RCC 7860 (cell line): ENCODE measurements around the gene CWH43.
"Not testable (repeated sequence)": the region's sequence is repeated elsewhere in the genome, so short reads cannot be mapped to it uniquely, and the experiment has no call there.

ENCODE experiments used
- DNase-seq: peaks from one replicate; pipeline ENCODE4 v3.0.0-alpha.2; 2015; ENCODE audit warnings: low spot score
- FAIRE-seq: peaks from 2 replicates; lab custom pipeline; 2012; peaks lifted over from hg19 to GRCh38; lab: Jason Lieb, UNC

CWH43 gene

DNA sequence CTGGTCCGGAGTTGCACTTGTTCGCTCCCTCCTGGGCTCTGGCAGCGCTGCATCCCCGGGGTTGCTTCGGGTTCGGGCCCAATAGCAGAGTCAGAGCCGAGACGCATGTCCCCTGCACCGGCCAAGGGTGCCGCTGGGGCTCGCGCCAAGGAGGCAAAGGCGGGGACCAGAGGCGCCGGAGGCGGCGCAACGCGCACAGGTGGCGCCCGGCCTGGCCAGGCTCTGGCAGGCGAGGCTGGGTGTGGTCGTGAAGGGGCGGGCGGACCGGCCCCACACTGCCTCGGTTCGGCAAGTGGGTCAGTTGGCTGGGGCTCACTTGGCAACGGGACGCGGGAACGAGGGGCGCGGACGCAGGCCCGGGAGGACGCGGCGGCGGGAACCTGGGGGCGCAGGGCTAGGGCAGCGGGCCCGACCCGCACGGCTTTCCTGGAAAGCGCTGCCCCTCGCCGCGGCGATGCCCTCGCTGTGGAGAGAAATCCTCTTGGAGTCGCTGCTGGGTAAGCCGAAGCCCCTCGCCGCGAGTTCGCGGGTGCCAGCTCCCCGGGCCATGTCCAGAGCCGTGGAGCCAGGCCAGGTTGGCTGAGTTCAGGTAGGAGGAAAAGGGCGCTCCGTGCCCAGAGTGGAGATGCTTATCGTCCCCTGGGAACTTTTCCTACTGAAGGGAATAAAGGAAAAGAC is at the start of gene CWH43:
Gene CWH43 (plus strand): TSS at position 300 of the 678 bp plus-strand sequence. CDS start 155 bp downstream, at position 455.
- no peak for FAIRE-seq

DNA sequence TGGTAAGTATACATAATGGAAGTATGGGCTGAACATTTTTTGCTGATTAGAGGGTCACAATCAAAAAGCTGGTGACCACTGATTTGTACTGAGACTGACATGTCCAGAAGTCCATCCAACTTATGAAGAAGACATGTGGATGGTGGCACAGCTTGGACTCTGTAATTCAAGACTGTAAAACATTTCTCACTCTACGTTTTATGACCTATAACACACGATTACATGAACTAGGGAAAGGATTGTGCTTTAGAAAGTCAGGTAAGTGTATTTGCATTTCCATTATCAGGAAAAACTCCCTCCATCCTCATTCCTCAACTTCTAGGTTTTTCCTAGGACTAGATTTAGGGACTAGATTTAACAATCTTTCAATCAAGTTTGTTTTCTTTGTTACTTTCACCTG is 49.0 kb upstream of the CWH43 start:
- DNase-seq = no peak
- no peak for FAIRE-seq

More for the DNA sequence above, at the start of gene CWH43:
- DNase-seq = no peak

DNA sequence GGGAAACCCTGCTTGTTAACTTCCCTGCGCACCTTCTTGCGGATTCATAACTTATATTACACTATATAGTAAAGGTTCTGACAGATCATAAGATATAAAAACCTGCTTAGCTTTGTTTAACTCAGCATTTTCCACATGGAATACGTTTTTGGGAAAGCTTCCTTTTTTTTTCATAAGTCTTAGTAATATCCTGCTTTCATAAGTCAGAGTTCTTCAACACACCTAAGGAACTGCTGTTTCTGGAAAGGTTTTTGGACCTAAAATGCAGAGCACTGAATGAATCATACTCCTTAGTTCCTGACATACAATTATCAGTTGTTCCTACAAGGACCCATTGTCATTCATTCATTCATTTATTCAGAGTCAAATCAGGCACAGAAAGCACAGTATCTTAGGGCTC is 47.2 kb upstream of the CWH43 start:
- no peak for FAIRE-seq
- no peak for DNase-seq

DNA sequence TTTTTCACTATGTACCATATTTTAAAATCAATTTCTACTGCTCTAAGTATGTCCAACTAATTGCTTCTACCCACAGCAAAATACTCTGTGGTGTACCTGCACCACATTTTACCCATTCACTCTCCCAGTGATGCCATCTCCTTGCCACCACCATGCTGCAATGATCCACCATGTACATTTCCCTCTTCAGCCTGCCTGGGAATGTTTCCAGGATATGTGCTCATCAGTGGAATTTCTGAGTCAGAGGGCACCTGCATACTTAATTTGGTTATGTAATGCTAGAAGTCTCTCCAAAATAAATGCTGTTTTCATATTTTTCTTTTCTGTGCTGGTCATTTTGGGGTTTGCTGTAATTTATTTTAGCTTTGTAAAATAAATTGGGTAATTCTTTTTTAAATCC is 46.3 kb upstream of the CWH43 start:
- peak; percentile 88 for DNase-seq
- peak; percentile 94 for FAIRE-seq

DNA sequence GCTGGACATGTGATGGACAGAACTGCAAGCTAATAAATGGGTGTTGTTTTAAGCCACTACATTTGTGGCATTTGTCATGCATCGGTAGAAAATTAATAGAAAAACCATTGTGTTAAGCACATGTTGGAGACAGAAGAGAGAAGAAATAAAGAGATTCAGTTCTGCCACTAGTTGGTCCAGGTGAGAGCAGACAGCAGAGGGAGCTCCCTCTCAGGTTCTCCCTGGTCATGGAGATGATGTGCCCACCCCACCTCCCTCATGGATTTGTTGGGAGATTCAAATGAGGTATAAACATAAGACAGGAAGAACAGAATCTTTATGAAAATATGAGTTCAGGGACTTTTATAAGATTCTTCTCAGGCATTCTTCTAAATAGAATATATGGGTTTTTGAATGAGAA is 42.7 kb upstream of the CWH43 start:
- no peak for FAIRE-seq
- peak; percentile 23 for DNase-seq

DNA sequence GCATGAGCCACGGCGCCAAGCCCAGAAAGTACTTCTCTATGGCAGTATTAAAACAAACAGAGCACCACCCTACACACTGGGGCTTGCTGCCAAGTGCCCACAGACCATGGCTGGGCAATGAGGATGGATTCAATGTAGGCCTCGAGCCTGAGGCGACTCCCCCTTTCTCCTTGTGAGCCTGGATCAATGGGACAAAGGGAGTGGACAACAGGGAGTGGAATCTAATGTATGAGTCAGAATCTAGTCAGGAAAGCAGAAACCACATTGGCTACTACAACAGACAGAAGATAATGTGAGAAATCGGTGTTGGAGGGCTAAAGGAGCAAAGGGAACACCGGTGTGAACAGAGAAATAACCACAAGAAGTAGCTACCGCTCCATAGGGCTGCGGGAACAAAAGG is 41.8 kb upstream of the CWH43 start:
- no peak for FAIRE-seq
- peak; percentile 97 for DNase-seq

DNA sequence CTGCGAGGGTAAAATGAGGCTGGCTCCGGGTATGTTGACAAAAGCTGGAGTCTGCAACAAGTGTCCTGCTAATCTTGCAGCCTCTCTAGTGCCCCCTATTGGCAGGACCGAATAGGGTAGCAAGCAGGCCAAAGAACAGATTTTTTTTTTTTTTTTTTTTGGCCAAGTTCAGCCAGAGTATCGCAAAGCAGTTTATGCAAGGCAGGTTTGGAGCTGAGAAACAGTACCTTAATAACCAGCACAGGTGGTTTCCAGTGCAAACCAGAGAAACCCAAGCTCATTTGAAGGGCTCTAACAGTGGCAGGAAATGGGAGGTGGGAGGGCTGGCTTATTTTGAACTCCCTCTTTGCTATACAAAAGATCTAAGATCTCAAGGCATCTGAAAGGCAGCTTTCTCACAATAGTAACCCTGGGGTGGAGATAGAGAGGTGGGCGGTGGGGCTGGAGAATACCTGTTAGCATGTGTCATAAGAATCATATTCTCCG is 41.3 kb upstream of the CWH43 start:
- FAIRE-seq = no peak
- DNase-seq = no peak

DNA sequence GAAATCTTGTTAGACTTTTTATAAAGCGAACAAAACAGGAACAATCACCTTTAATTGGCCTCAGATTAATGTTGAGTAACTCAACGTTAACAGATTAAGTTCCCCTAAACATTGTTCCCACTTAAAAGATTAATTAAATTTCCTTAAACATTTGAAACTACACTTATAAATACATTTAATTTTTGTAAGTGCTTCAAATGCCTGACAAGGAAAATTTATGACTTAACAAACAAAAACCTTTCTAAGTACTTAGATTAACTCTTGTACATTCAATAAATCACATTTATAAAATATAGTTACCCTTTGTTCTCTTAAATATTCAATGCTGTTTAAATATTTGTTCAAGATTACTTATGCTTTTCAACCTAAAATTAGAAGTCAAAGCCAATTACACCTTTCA is 40.1 kb upstream of the CWH43 start:
- no peak for FAIRE-seq
- DNase-seq = no peak

DNA sequence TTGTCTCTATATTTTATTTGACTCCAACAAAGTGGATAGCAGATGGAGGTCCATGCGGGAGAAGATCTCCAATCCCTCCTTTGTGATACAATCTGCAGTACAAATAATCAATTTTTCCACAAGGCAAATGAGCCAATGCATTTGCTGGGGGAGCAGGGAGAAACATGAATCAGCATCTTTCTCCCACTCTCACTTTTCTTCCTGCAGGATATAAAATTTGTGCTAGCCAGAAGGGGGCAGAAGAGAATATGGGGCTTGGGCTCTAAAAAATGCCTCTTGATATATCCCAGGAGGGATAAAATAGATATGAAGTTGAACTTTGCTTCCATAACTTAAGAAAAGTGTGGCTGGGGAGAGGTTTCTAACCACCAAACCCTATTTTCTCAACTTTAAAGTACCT is 38.3 kb upstream of the CWH43 start:
- DNase-seq = no peak
- FAIRE-seq = no peak

DNA sequence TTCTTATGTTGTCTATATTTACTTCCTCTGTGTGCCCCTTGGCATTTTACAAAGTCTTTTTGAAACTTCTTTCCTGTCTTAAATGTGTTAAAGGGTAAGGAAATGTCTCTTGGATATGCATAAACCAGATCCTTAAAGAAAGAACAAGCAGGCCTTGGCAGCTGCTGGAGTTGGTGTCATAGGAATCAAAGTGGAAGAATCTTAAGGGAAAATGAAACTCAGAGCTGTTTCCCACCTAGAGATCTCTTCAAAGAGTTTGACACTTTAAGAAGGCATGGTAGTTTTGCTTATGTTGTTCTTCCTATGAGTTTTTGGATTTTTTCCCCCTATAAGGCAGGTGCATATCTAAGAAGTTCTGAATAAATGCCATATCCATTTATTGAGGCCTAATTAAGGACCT is 37.0 kb upstream of the CWH43 start:
- no peak for FAIRE-seq

DNA sequence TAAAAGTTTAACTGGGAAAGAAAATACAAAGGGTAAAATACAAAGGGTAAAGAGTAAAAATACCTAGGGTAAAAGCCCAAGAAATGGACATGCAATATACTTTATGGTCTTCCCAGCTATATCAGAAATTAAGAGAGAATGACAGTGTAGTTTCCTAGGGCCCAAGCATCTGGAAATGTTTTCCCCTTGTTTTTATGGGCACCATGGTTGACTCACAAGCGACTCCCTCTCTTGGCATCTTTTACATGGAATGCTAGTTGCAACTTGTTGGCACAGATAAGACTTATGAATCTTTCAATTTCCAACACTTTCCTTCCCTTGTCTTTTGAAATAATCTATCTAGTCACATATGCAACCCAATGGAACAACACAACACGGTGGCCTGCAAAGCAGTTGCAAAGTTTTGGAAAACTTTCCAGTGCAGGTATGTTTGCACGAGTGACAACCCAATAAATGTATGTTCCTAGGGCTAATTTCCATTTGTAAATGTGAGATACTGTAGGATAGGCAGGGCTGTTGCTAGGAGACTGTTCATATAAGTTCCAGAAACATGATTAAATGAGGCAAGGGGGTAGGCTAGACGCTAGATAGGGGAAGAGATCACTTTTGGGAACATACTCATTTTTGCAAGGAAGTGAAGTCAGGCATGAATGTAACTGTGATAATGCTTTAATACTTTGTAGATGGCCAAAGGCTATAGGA is 36.4 kb upstream of the CWH43 start:
- DNase-seq = peak; percentile 72
- FAIRE-seq = no peak

More for the DNA sequence above, 37.0 kb upstream of the CWH43 start:
- DNase-seq = no peak

DNA sequence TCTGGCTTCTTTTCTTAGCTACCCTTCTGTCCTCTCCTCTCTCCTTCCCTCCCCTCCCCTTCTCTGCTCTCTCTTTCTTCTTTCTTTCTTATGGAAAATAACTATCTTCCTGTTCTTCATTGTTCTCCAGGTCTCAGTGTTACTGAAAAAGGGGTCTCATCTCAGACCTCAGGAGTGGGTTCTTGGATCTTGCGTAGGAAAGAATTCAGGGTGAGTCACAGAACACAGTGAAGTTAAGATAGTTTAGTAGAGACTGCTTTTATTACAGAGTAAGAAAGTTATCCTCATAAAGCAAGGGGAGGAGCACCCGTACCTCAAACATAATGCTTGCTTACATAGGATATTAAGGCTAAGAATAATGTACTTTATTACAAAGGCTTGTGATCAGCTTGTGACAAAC is 31.8 kb upstream of the CWH43 start:
- DNase-seq (peak; percentile 66), FAIRE-seq (no peak)

DNA sequence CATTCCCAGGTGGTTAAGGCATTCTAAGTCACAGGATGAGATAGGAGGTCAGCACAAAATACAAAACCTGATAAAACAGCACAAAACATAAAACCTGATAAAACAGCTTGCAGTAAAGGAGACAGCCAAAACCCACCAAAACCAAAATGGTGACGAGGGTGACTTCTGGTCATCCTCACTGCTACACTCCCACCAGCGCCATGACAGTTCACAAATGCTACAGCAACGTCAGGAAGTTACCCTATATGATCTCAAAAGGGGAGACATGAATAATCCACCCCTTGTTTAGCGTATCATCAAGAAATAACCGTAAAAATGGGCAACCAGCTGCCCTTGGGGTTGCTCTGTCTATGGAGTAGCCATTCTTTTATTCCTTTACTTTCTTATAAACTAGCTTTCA is 28.7 kb upstream of the CWH43 start:
- not testable (repeated sequence) for FAIRE-seq, DNase-seq

DNA sequence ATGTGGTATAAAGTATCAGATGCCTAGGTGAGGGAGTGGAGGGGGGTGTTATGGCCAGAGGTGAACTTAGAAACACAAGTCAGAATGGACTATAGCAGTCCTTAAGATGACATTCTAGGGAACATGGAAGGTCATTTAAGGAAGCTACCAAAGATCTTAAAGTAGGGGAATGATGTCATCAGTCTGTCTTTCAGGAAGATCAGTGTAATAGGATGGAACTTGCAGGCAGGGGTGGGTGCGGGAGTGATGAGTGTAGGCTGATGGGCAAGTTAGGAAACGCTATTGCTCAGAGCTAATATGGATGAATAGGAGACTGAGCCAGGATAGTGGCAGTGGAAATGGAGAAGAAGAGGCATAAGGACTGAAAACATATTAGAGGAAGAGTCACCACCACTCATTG is 27.5 kb upstream of the CWH43 start:
- DNase-seq (no peak), FAIRE-seq (no peak)

DNA sequence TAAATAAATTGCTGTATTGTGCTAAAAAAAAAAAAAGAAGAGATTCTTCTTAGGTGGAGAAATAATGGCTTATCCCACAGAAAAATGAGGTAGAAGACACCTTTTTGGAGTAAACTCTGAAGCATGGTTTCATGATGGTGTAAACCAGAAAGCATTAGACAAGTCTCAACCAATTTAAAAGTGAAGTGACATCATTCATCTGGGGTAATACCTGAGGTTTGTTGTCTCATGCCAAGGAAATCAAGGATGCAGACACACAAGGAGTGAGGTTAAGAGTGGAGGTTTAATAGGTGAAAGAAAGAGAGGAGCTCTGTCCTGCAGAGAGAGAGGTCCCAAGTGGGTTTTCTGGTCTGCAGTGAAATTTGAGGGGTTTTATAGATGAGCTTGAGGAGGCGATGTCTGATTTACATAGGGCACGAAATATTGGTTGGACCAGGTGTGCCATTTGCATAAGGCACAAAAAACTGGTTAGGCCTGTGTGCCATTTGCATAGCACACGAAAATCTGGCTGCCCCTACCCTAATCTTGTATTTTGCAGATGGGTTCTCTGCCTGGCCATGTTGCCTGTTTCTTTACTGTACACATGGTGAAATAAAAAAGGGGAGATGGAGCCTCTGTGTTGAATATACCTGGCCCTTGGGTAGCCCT is 25.0 kb upstream of the CWH43 start:
- FAIRE-seq (no peak), DNase-seq (no peak)

DNA sequence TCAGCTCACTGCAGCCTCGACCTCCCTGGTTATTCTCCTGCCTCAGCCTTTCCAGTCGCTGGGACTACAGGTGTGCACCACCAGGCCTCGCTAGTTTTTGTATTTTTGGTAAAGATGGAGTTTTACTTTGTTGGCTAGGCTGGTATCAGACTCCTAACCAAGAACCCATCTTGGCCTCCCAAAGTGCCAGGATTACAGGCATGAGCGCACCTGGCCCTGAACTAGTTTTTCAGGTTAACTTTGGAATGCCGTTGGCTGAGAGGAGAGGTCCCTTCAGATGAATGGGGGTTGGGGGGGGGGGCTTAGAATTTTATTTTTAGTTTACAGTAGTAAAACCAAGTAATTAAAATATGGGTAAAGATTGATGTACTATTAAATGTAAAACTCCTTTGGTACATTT is 23.4 kb upstream of the CWH43 start:
- FAIRE-seq = no peak
- DNase-seq = no peak

DNA sequence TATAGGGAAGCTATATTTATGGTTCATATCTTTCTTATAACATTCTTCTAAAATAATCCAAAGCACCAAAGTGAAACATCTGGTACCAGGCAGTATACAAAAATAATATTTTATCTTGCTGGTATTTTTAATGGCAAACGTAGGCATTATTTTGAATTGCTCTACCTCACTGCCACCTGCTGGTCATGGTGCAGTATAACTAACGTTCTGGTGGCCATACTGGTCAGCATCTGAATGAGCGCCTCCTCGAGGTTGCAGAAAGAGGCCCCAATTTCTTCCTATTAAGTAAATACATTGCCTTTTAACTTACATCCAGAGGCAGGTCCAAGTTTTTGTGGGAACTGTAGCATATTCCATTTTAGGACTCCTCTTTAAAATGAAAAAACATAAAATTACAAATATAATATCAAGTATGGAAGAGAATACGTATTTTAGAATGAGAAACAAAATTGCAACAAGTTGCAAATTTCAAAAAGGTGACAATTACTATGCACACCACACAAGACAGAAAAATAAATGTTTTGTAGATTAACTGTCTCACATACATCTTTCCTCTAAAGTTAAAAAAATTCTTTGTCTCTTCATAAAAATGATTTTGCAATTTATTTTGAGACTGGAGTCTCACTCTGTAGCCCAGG is 22.9 kb upstream of the CWH43 start:
- DNase-seq (peak; percentile 80), FAIRE-seq (peak; percentile 87)

DNA sequence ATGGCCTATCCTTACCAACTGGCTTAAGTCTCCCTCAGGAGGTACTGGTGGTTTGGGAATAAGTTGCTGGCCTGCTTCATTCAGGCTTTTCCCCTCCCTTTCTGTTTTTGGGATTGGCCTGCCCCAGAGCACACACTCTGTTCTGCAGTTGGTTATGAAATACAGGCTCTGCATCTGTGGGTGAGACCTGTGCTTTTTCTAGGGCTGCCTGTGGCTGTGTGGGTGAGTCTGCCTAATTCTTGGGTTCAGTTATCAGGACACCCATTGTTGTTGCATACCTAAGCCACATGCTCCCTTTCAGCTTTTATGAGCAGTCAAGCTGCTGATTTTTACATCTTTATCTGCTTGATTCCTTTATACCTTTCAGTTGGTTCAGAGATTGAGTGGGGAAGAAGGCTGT is 19.0 kb upstream of the CWH43 start:
- no peak for FAIRE-seq
- no peak for DNase-seq

DNA sequence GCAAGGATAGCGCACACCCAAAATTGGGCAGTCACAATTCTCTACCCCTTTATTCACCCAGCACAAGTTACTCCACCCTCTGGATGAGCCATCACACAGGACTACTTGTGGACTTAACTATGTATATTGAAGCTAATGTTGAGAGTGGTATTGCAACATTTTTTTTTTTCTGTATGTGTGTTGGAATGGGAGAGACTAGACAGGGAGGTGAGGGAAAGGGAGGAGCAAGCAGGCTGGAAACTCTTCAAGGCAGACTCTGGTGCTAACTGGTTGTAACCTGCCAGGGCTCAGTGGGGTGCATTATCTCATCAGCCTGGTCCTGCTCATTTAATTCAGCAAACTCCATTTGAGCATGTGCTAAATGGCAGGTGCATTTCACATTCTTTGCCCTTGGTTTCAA is 18.4 kb upstream of the CWH43 start:
- FAIRE-seq = no peak

DNA sequence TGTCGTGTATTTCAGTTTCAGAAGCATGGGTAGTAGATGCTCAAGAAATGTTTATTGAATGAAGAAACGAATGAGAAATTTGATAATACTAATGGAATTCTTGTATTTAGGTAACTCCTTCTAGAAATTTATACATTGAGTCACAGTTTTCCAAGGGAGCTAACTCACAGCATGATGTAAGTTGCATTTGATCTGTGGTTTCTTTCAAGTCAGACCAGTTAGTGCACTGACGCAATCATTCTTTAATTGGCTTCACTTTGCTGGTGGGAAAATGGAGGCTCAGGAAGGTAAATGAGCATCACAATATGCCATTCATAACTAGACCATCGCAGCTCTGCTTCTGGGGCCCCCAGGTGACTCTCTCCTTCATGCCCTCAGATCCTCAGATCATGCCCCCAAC is 17.3 kb upstream of the CWH43 start:
- FAIRE-seq (peak; percentile 75), DNase-seq (peak; percentile 83)

More for the DNA sequence above, 18.4 kb upstream of the CWH43 start:
- DNase-seq = no peak

DNA sequence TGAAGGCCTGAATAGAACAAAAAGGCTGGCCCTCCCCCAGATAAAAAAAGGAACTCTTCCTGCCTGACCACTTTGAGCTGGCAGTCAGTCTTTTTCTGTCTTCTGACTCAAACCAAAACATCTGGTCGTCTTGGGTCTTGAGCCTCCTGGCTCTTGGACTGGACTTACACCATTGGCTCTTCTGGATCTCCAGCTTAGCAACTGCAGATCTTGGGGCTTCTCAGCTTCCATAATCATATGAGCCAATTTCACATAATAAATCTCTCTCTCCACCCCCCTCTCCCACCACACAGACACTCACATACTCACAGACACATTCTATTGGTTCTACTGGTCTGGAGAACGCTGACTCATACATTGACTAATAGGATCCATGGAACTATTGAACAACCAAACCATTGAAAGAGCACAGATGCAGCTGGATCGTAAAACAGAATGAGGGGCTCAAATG is 15.6 kb upstream of the CWH43 start:
- DNase-seq = peak; percentile 75
- peak; percentile 64 for FAIRE-seq
